H1 (cell line): ENCODE data around the gene PKMYT1. TPM values are rescaled to one million over a fixed set of nuclear protein-coding genes. Genes with fewer than 3 reads are reported as not detected.

Experiments
- CTCF ChIA-PET: fragments of 300-600 bp; sonication (Branson Sonifier 250); formaldehyde crosslinking; loops from one replicate; lab custom pipeline; 2021; ENCODE audit not compliant: partially characterized antibody; lab: Charles Lee
- POLR2A ChIA-PET: fragments of 300-600 bp; sonication (Branson Sonifier 250); formaldehyde crosslinking; loops from one replicate; lab custom pipeline; 2021; ENCODE audit warnings: inconsistent platforms; ENCODE audit not compliant: partially characterized antibody; lab: Charles Lee
- DNase-seq, 2 experiments: peaks; one replicate each; pipeline versions ENCODE4 v3.0.0 to v3.0.0-alpha.2; 2010 to 2022; ENCODE audit warnings: low spot score in 2 of 2, low read depth in 1 of 2, mixed read lengths in 1 of 2
- FAIRE-seq: peaks from 2 replicates; lab custom pipeline; 2011; peaks lifted over from hg19 to GRCh38; lab: Jason Lieb, UNC
- H2AFZ ChIP-seq: 2 replicates; pipeline ENCODE4 v1.8.1; 2012; ENCODE audit warnings: low read length, inconsistent platforms
- H2AK5ac ChIP-seq: 2 replicates; pipeline ENCODE4 v1.6.1; 2013; ENCODE audit warnings: low read depth, low read length
- H2BK120ac ChIP-seq: replicated peaks from 2 replicates; pipeline ENCODE3; 2013; ENCODE audit warnings: low read depth, low read length, inconsistent platforms
- H2BK12ac ChIP-seq: 2 replicates; pipeline ENCODE4 v1.6.1; 2013; ENCODE audit warnings: low read depth, low read length
- H2BK15ac ChIP-seq: 2 replicates; pipeline ENCODE4 v1.6.1; 2013; ENCODE audit warnings: low read length
- H2BK20ac ChIP-seq: 2 replicates; pipeline ENCODE4 v1.6.1; 2013; ENCODE audit warnings: low read length
- H2BK5ac ChIP-seq: 2 replicates; pipeline ENCODE4 v1.6.1; 2013; ENCODE audit warnings: low read depth, low read length
- H3K14ac ChIP-seq: 2 replicates; pipeline ENCODE4 v1.6.1; 2013; ENCODE audit warnings: inconsistent platforms; ENCODE audit not compliant: insufficient read length
- H3K18ac ChIP-seq: 2 replicates; pipeline ENCODE4 v1.6.1; 2013; ENCODE audit warnings: low read length; ENCODE audit errors: extremely low read depth
- H3K23ac ChIP-seq: 2 replicates; pipeline ENCODE4 v1.6.1; 2013; ENCODE audit warnings: inconsistent platforms; ENCODE audit not compliant: insufficient read length
- H3K23me2 ChIP-seq: 2 replicates; pipeline ENCODE4 v1.6.1; 2013; ENCODE audit warnings: low read depth, low read length
- H3K27ac ChIP-seq: 2 replicates; pipeline ENCODE4 v1.6.1; 2011; ENCODE audit warnings: low read depth, low read length, inconsistent platforms
- H3K27me3 ChIP-seq, 4 experiments: replicated peaks in 1 of 4; 1 replicate in 1 of 4; 2 replicates in 3 of 4; pipeline versions ENCODE4 v1.6.1 to v1.8.1; 2011 to 2013; ENCODE audit warnings: low read length in 3 of 4, mild to moderate bottlenecking in 3 of 4, inconsistent platforms in 2 of 4, mixed read lengths in 2 of 4, moderate library complexity in 1 of 4; ENCODE audit not compliant: control insufficient read depth in 3 of 4, insufficient read depth in 3 of 4; ENCODE audit errors: extremely low read depth in 1 of 4
- H3K36me3 ChIP-seq, 4 experiments: 2 replicates each; pipeline versions ENCODE4 v1.6.1 to v1.8.1; 2011 to 2013; ENCODE audit warnings: mild to moderate bottlenecking in 4 of 4, low read length in 3 of 4, moderate library complexity in 2 of 4, control low read depth in 1 of 4, inconsistent platforms in 1 of 4; ENCODE audit not compliant: insufficient read depth in 4 of 4, control insufficient read depth in 2 of 4
- H3K4ac ChIP-seq: replicated peaks from 2 replicates; pipeline ENCODE3; 2013; ENCODE audit warnings: low read length, low read depth, mixed read lengths, inconsistent platforms; ENCODE audit not compliant: insufficient read length
- H3K4me1 ChIP-seq, 4 experiments: replicated peaks in 1 of 4; 1 replicate in 1 of 4; 2 replicates in 3 of 4; pipeline versions ENCODE4 v1.6.1 to v1.8.1; 2011 to 2013; ENCODE audit warnings: low read length in 3 of 4, inconsistent platforms in 2 of 4, mixed read lengths in 1 of 4; ENCODE audit not compliant: insufficient read depth in 4 of 4, control insufficient read depth in 3 of 4
- H3K4me2 ChIP-seq, 2 experiments: 2 replicates each; pipeline versions ENCODE4 v1.6.1 to v1.8.1; 2011 to 2013; ENCODE audit warnings: low read depth in 2 of 2, low read length in 2 of 2, control low read depth in 1 of 2, inconsistent platforms in 1 of 2, mild to moderate bottlenecking in 1 of 2; ENCODE audit not compliant: insufficient read depth in 1 of 2
- H3K4me3 ChIP-seq, 4 experiments: fragments of 200-600, 300-600 bp in 1 of 4; sonication (generic), shearing (Covaris generic), sonication (Bioruptor Twin) in 1 of 4; 2 replicates each; pipeline versions ENCODE4 v1.5.1 to v1.8.1; 2011 to 2016; ENCODE audit warnings: low read length in 4 of 4, low read depth in 3 of 4, control low read depth in 2 of 4, inconsistent platforms in 2 of 4, mild to moderate bottlenecking in 2 of 4, mixed read lengths in 1 of 4, moderate library complexity in 1 of 4; ENCODE audit not compliant: insufficient read depth in 2 of 4; ENCODE audit errors: extremely low read depth in 1 of 4
- H3K56ac ChIP-seq: replicated peaks from 2 replicates; pipeline ENCODE3; 2013; ENCODE audit warnings: low read depth, mild to moderate bottlenecking, mixed read lengths, low read length, inconsistent platforms; ENCODE audit not compliant: insufficient read length
- H3K79me1 ChIP-seq: 2 replicates; pipeline ENCODE4 v1.6.1; 2013; ENCODE audit warnings: low read depth, low read length, control low read depth
- H3K79me2 ChIP-seq, 2 experiments: 2 replicates each; pipeline versions ENCODE4 v1.6.1 to v1.8.1; 2012 to 2013; ENCODE audit warnings: low read length in 2 of 2, mild to moderate bottlenecking in 2 of 2, inconsistent platforms in 1 of 2; ENCODE audit not compliant: insufficient read depth in 2 of 2, control insufficient read depth in 1 of 2
- H3K9ac ChIP-seq, 4 experiments: replicated peaks in 1 of 4; 1 replicate in 1 of 4; 2 replicates in 3 of 4; pipeline versions ENCODE4 v1.6.1 to v1.8.1; 2011 to 2013; ENCODE audit warnings: low read depth in 3 of 4, low read length in 3 of 4, control low read depth in 2 of 4, mild to moderate bottlenecking in 2 of 4, moderate library complexity in 2 of 4, inconsistent platforms in 1 of 4; ENCODE audit errors: extremely low read depth in 1 of 4
- H3K9me3 ChIP-seq, 2 experiments: 2 replicates each; pipeline versions ENCODE4 v1.6.1 to v1.8.1; 2012 to 2013; ENCODE audit warnings: mild to moderate bottlenecking in 2 of 2, moderate library complexity in 2 of 2, control low read depth in 1 of 2, inconsistent platforms in 1 of 2, low read depth in 1 of 2, low read length in 1 of 2, mixed read lengths in 1 of 2; ENCODE audit not compliant: insufficient read depth in 2 of 2
- H4K20me1 ChIP-seq, 2 experiments: replicated peaks in 1 of 2; 2 replicates each; pipeline versions ENCODE3 to v1.8.1; 2011 to 2013; ENCODE audit warnings: inconsistent platforms in 2 of 2, low read length in 2 of 2, mild to moderate bottlenecking in 1 of 2; ENCODE audit not compliant: insufficient read depth in 2 of 2, control insufficient read depth in 1 of 2
- H4K5ac ChIP-seq: 2 replicates; pipeline ENCODE4 v1.6.1; 2013; ENCODE audit warnings: low read length, low read depth, mixed read lengths, inconsistent platforms; ENCODE audit not compliant: insufficient read length
- H4K8ac ChIP-seq: 2 replicates; pipeline ENCODE4 v1.8.0; 2013; ENCODE audit warnings: mild to moderate bottlenecking, moderate library complexity, low read length, inconsistent platforms; ENCODE audit not compliant: insufficient read depth; ENCODE audit errors: extremely low read depth
- H4K91ac ChIP-seq: replicated peaks from 2 replicates; pipeline ENCODE3; 2013; ENCODE audit warnings: low read length, mixed read lengths, inconsistent platforms; ENCODE audit not compliant: insufficient read length
- BCL11A ChIP-seq, 2 experiments: IDR thresholded peaks; one replicate each; pipeline ENCODE4 v1.6.1; 2011; ENCODE audit warnings: low read depth in 2 of 2, low read length in 2 of 2, mild to moderate bottlenecking in 2 of 2
- EP300 ChIP-seq, 2 experiments: IDR thresholded peaks; 1 replicate in 1 of 2; 2 replicates in 1 of 2; pipeline ENCODE4 v1.6.1; 2011 to 2012; ENCODE audit warnings: low read depth in 2 of 2, low read length in 2 of 2, mild to moderate bottlenecking in 2 of 2, borderline replicate concordance in 1 of 2, inconsistent platforms in 1 of 2, moderate library complexity in 1 of 2
- GABPA ChIP-seq: IDR thresholded peaks from 2 replicates; pipeline ENCODE4 v1.6.1; 2011; ENCODE audit warnings: mild to moderate bottlenecking, low read length, moderate library complexity, borderline replicate concordance; ENCODE audit not compliant: insufficient read depth
- KDM1A ChIP-seq: fragments of 200-600, 300-600 bp; sonication (generic); IDR thresholded peaks from 2 replicates; pipeline ENCODE4 v1.7.1; 2016; ENCODE audit warnings: mild to moderate bottlenecking, low read length, borderline replicate concordance
- KDM5A ChIP-seq: fragments of 200-600 bp; IDR thresholded peaks from 2 replicates; pipeline ENCODE4 v1.7.1; 2012; ENCODE audit warnings: mild to moderate bottlenecking, low read length, inconsistent platforms, mixed read lengths
- NRF1 ChIP-seq: IDR thresholded peaks from 2 replicates; pipeline ENCODE4 v1.6.1; 2011; ENCODE audit warnings: mild to moderate bottlenecking, low read depth, low read length, improper control_type of control experiment
- SIN3A ChIP-seq, 2 experiments: IDR thresholded peaks in 1 of 2; conservative IDR thresholded peaks in 1 of 2; 2 replicates each; pipeline ENCODE4 v1.6.1; 2011 to 2012; ENCODE audit warnings: low read length in 2 of 2, improper control_type of control experiment in 1 of 2, low read depth in 1 of 2, mild to moderate bottlenecking in 1 of 2
- SP1 ChIP-seq: IDR thresholded peaks from 2 replicates; pipeline ENCODE4 v1.6.1; 2011; ENCODE audit warnings: low read depth, low read length
- WGBS, 2 experiments: shearing (Covaris generic) in 1 of 2; methylation state at CpG; one replicate each; pipeline versions ENCODE4 v1.1.6 to v1.1.7; 2013 to 2015; ENCODE audit warnings: low lambda C conversion rate in 2 of 2, mixed read lengths in 2 of 2, inconsistent platforms in 1 of 2, low coverage in 1 of 2, missing lambda C conversion rate in 1 of 2; ENCODE audit not compliant: insufficient replicate concordance in 2 of 2, insufficient coverage in 1 of 2, insufficient read length in 1 of 2; ENCODE audit errors: extremely low coverage in 1 of 2, missing lambda C conversion rate in 1 of 2; 5-methylcytosine and 5-hydroxymethylcytosine counted together
- polyA plus RNA-seq, 7 experiments: library from polyadenylated mRNA; depleted of rRNA in 3 of 7; stranded (reverse) in 5 of 7; unstranded in 2 of 7; fragments of >200 nt in 5 of 7; fragments of 200-250 nt in 2 of 7; gene quantifications; 1 replicate in 5 of 7; 2 replicates in 1 of 7; 4 replicates in 1 of 7; pipeline versions ENCODE4 v1.2.1 to v1.2.3, GENCODE V29; 2011 to 2013; ENCODE audit warnings: missing spikeins in 2 of 7, mixed read lengths in 2 of 7
- total RNA-seq: library from RNA; stranded (reverse); fragmentation: NEBNext Ultra II Directional; extraction: Animal tissue kit (Norgen Biotek cat#: 25700); gene quantifications from 2 replicates; pipeline ENCODE4 v1.2.1, GENCODE V29; 2021
- TF ChIP-seq, protein P1 (sequence below): IDR thresholded peaks from 2 replicates; pipeline ENCODE4 v1.6.1; 2012; ENCODE audit warnings: inconsistent platforms

PKMYT1 gene
- total and polyA plus RNA-seq, 2 of the 8 experiments (the other 6 are each of a cell fraction or from before 2014, with no cell fraction given): 74.7 to 85.2 TPM

- H3K4me3 ChIP-seq: peak overlapping the region in 1 of 4 experiments; percentile 58; a peak in 1 of 8 replicates
- peaks cover 0 to 2% of the 10 kb centered on the region in 2 experiments for H4K20me1 ChIP-seq
- no peak overlapping the region for H2BK5ac ChIP-seq
- no peak overlapping the region for H2BK12ac ChIP-seq
- DNase-seq: peak; percentile 95 to 98
- no peak overlapping the region for H3K18ac ChIP-seq
- H4K5ac ChIP-seq: no peak overlapping the region
- peaks cover 12% of the 10 kb centered on the region for H3K23me2 ChIP-seq
- CTCF ChIA-PET: interaction anchor here (0.6 to 17.3 kb wide), 14 partner anchors 9 to 102 kb away, joined by 3 to 639 read pairs (median 4); partner anchors contain the start of genes BICDL2, CLDN6, CLDN9 and HCFC1R1
- H3K4ac ChIP-seq: no peak overlapping the region
- no peak overlapping the region for H2BK15ac ChIP-seq
- H3K79me2 ChIP-seq: peaks cover 0 to 6% of the 10 kb centered on the region in 2 experiments; a peak in 1 of 4 replicates
- H2AFZ ChIP-seq: no peak overlapping the region
- H3K27me3 ChIP-seq: no peaks in the 10 kb centered on the region
- no peaks in the 10 kb centered on the region for H3K9me3 ChIP-seq
- POLR2A ChIA-PET: interaction anchor here (0.6 to 35.7 kb wide), 11 partner anchors 11 to 134 kb away, joined by 3 to 1808 read pairs (median 4); partner anchors contain the start of genes BICDL2, CLDN6, CLDN9 and HCFC1R1
- no peak overlapping the region; a peak in 1 of 4 replicates for H3K4me2 ChIP-seq
- no peak overlapping the region for H2BK120ac ChIP-seq
- peaks cover 0 to 3% (median 0%) of the 10 kb centered on the region in 4 experiments; a peak in 1 of 8 replicates for H3K36me3 ChIP-seq
- peak overlapping the region in 1 of 4 experiments; percentile 41; a peak in 1 of 7 replicates for H3K9ac ChIP-seq
- no peak overlapping the region for H3K14ac ChIP-seq
- no peak overlapping the region for H2BK20ac ChIP-seq
- H3K79me1 ChIP-seq: no peaks in the 10 kb centered on the region; the same call in 1 of the 2 replicates
- H3K4me1 ChIP-seq: peaks cover 11 to 33% (median 27%) of the 10 kb centered on the region in 4 experiments
- no peak overlapping the region for H3K56ac ChIP-seq
- no peak overlapping the region for H4K91ac ChIP-seq
- no peak overlapping the region for H2AK5ac ChIP-seq
- FAIRE-seq: peak; percentile 60
- no peak overlapping the region for H3K27ac ChIP-seq
- WGBS, 2 experiments: 11% methylated on average over 50 of the region's 58 CpGs; no CpG with 5 or more reads in 1 of the 2 experiments
- no peak overlapping the region for H4K8ac ChIP-seq
- H3K23ac ChIP-seq: no peak overlapping the region
- TF ChIP-seq, protein P1, sequence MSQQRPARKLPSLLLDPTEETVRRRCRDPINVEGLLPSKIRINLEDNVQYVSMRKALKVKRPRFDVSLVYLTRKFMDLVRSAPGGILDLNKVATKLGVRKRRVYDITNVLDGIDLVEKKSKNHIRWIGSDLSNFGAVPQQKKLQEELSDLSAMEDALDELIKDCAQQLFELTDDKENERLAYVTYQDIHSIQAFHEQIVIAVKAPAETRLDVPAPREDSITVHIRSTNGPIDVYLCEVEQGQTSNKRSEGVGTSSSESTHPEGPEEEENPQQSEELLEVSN: peak; percentile 68
- TF ChIP-seq SP1: peak; percentile 96
- no peak for TF ChIP-seq KDM5A
- TF ChIP-seq EP300 (IDR thresholded peaks at IDR 0.05; ENCODE audit: borderline replicate concordance in 1 of 2, low read depth in 2 of 2, low read length in 2 of 2): peak in 1 of 2 experiments; percentile 36; a peak in 1 of 3 replicates
- no peak for TF ChIP-seq BCL11A (IDR thresholded peaks at IDR 0.05; ENCODE audit: low read depth in 2 of 2, low read length in 2 of 2)
- TF ChIP-seq KDM1A: peak; percentile 60; the same call in 1 of the 2 replicates
- TF ChIP-seq NRF1: peak; percentile 69
- TF ChIP-seq SIN3A (conservative IDR thresholded peaks at IDR 0.05 in 1 of 2, IDR thresholded peaks at IDR 0.05 in 1 of 2; ENCODE audit: low read depth in 1 of 2, low read length in 2 of 2): peak; percentile 76 to 97; a peak in 3 of 4 replicates
- TF ChIP-seq GABPA: peak; percentile 49; the same call in 1 of the 2 replicates
These were observed 23.5 kb upstream of the PKMYT1 start for GRCh38 chr16:3003582-3004270.
